ENCODE measurements around the gene PLEKHG3. TPM values are rescaled to one million over a fixed set of nuclear protein-coding genes. Genes with fewer than 3 reads are reported as not detected.

The PLEKHG3 gene
- total RNA-seq, 2 experiments from 2014 or later = not detected

GRCh38 chr14:64725879-64726584 is 21.8 kb downstream of the PLEKHG3 start:
- H4K20me1 ChIP-seq (ENCODE audit: insufficient read depth, low read length) = no peaks in the 10 kb centered on the region
- intact Hi-C loops (cut with micrococcal nuclease; ENCODE audit: unreplicated experiment) = no loop called here
- H3K79me2 ChIP-seq (ENCODE audit: insufficient read depth, low read depth, low read length) = no peaks in the 10 kb centered on the region
- no peak overlapping the region for H3K27ac ChIP-seq (ENCODE audit: low read depth, low read length, poor library complexity, severe bottlenecking)
- BruUV-seq (replicated peaks) = no TSS peak
- H3K4me1 ChIP-seq (ENCODE audit: insufficient read depth, low read length, poor library complexity, severe bottlenecking) = no peaks in the 10 kb centered on the region
- CTCF ChIA-PET (ENCODE audit: unreplicated experiment) = no interaction called here
- H3K9me2 ChIP-seq (ENCODE audit: insufficient read depth, low read length) = no peaks in the 10 kb centered on the region
- no peak for DNase-seq (ENCODE audit: low spot score)
- no peak overlapping the region for H3K4me3 ChIP-seq (ENCODE audit: low read depth, low read length, poor library complexity, severe bottlenecking)
- H2AFZ ChIP-seq (ENCODE audit: low read length) = no peak overlapping the region
- no peaks in the 10 kb centered on the region for H3K36me3 ChIP-seq (ENCODE audit: insufficient read depth, low read length)
- POLR2A ChIA-PET = no interaction called here
- no peak overlapping the region for H3K4me2 ChIP-seq (ENCODE audit: low read length)
- H3K9me3 ChIP-seq (ENCODE audit: low read length) = no peaks in the 10 kb centered on the region
- no peak for TF ChIP-seq EZH2phosphoT487 (IDR thresholded peaks at IDR 0.05; ENCODE audit: borderline replicate concordance, low read depth, low read length)
- TF ChIP-seq CTCF (conservative IDR thresholded peaks at IDR 0.05; ENCODE audit: low read length) = no peak

DNA sequence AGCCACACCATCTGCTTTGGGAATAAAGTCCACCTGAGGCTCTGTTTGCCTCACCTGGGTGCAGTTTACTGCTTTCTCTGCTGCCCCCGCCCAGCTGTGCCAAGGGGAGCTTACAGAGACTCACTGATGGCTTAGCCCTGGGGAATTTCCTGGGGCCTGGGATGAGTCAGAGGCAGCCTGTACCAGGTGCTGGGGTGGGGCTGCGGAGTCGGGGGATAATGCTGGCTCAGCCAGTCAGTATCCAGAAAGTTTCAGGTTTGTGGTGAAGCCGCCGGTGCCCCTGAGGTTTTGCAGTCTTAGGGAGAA is 22.3 kb downstream of the PLEKHG3 start:
- Histone ChIP-seq H3K9me3 (ENCODE audit: low read length) (no peaks in the 10 kb centered on the region), H3K27ac (ENCODE audit: low read depth, low read length, poor library complexity, severe bottlenecking) (no peak overlapping the region), H3K4me3 (ENCODE audit: low read depth, low read length, poor library complexity, severe bottlenecking) (no peak overlapping the region), H3K79me2 (ENCODE audit: insufficient read depth, low read depth, low read length) (no peaks in the 10 kb centered on the region), H3K36me3 (ENCODE audit: insufficient read depth, low read length) (no peaks in the 10 kb centered on the region), H2AFZ (ENCODE audit: low read length) (no peak overlapping the region), H3K9me2 (ENCODE audit: insufficient read depth, low read length) (no peaks in the 10 kb centered on the region), H4K20me1 (ENCODE audit: insufficient read depth, low read length) (no peaks in the 10 kb centered on the region), H3K4me2 (ENCODE audit: low read length) (no peak overlapping the region), H3K4me1 (ENCODE audit: insufficient read depth, low read length, poor library complexity, severe bottlenecking) (no peaks in the 10 kb centered on the region)
- POLR2A ChIA-PET = no interaction called here
- CTCF ChIA-PET (ENCODE audit: unreplicated experiment) = no interaction called here
- intact Hi-C loops (cut with micrococcal nuclease; ENCODE audit: unreplicated experiment) = no loop called here
- no peak for TF ChIP-seq CTCF (conservative IDR thresholded peaks at IDR 0.05; ENCODE audit: low read length)
- no peak for TF ChIP-seq EZH2phosphoT487 (IDR thresholded peaks at IDR 0.05; ENCODE audit: borderline replicate concordance, low read depth, low read length)
- DNase-seq (ENCODE audit: low spot score) = no peak
- no TSS peak for BruUV-seq (replicated peaks)

- no peaks in the 10 kb centered on the region for H3K79me2 ChIP-seq (ENCODE audit: insufficient read depth, low read depth, low read length)
- no peaks in the 10 kb centered on the region for H3K36me3 ChIP-seq (ENCODE audit: insufficient read depth, low read length)
- CTCF ChIA-PET (ENCODE audit: unreplicated experiment) = no interaction called here
- no peak overlapping the region for H3K4me2 ChIP-seq (ENCODE audit: low read length)
- H3K9me2 ChIP-seq (ENCODE audit: insufficient read depth, low read length) = no peaks in the 10 kb centered on the region
- H3K4me3 ChIP-seq (ENCODE audit: low read depth, low read length, poor library complexity, severe bottlenecking) = no peak overlapping the region
- DNase-seq (ENCODE audit: low spot score) = no peak
- no TSS peak for BruUV-seq (replicated peaks)
- no peaks in the 10 kb centered on the region for H3K9me3 ChIP-seq (ENCODE audit: low read length)
- POLR2A ChIA-PET = no interaction called here
- TF ChIP-seq EZH2phosphoT487 (IDR thresholded peaks at IDR 0.05; ENCODE audit: borderline replicate concordance, low read depth, low read length) = no peak
- no peak for TF ChIP-seq CTCF (conservative IDR thresholded peaks at IDR 0.05; ENCODE audit: low read length)
- H3K27ac ChIP-seq (ENCODE audit: low read depth, low read length, poor library complexity, severe bottlenecking) = no peak overlapping the region
- no peaks in the 10 kb centered on the region for H3K4me1 ChIP-seq (ENCODE audit: insufficient read depth, low read length, poor library complexity, severe bottlenecking)
- intact Hi-C loops (cut with micrococcal nuclease; ENCODE audit: unreplicated experiment) = no loop called here
- H4K20me1 ChIP-seq (ENCODE audit: insufficient read depth, low read length) = no peaks in the 10 kb centered on the region
- no peak overlapping the region for H2AFZ ChIP-seq (ENCODE audit: low read length)
Measured at GRCh38 chr14:64727551-64728071, 23.4 kb downstream of the PLEKHG3 start.

All from OCI-LY7 (cell line).